CD4-positive, alpha-beta T cell treated with Interleukin-17A for 4 hours (primary cell): ENCODE results near the gene OR2AT4.
"Not testable (repeated sequence)": the region's sequence is repeated elsewhere in the genome, so short reads cannot be mapped to it uniquely, and the experiment has no call there.

ENCODE experiments used
- DNase-seq: peaks from one replicate; pipeline ENCODE4 v3.0.0-alpha.2; 2020; ENCODE audit warnings: mixed read lengths

The OR2AT4 gene

GRCh38 chr11:75096456-75097172, at the start of gene OR2AT4:
TSS of gene OR2AT4 (minus strand) at chr11:75096876.
- DNase-seq = no peak

GRCh38 chr11:75145972-75146519, 49.4 kb upstream of the OR2AT4 start:
- DNase-seq = no peak

GRCh38 chr11:75145196-75145971, 48.7 kb upstream of the OR2AT4 start:
- DNase-seq = no peak

- no peak for DNase-seq
Measured at GRCh38 chr11:75144716-75145014, 48.0 kb upstream of the OR2AT4 start.

- no peak for DNase-seq
Measured at GRCh38 chr11:75143420-75143731, 46.7 kb upstream of the OR2AT4 start.

GRCh38 chr11:75142714-75143419, 46.2 kb upstream of the OR2AT4 start:
- DNase-seq = peak; percentile 89

GRCh38 chr11:75141166-75141565, 44.5 kb upstream of the OR2AT4 start:
- DNase-seq = no peak

GRCh38 chr11:75140269-75141138, 43.8 kb upstream of the OR2AT4 start:
- peak; percentile 88 for DNase-seq

GRCh38 chr11:75135651-75136050, 39.0 kb upstream of the OR2AT4 start:
- DNase-seq = no peak

- no peak for DNase-seq
Measured at GRCh38 chr11:75135021-75135650, 38.5 kb upstream of the OR2AT4 start.

- no peak for DNase-seq
Measured at GRCh38 chr11:75133976-75134375, 37.3 kb upstream of the OR2AT4 start.

GRCh38 chr11:75132080-75132479, 35.4 kb upstream of the OR2AT4 start:
- no peak for DNase-seq

- no peak for DNase-seq
Measured at GRCh38 chr11:75126564-75126963, 29.9 kb upstream of the OR2AT4 start.

- no peak for DNase-seq
Measured at GRCh38 chr11:75118577-75118976, 21.9 kb upstream of the OR2AT4 start.

GRCh38 chr11:75114465-75114864, 17.8 kb upstream of the OR2AT4 start:
- DNase-seq = no peak

- DNase-seq = no peak
Measured at GRCh38 chr11:75113030-75113429, 16.4 kb upstream of the OR2AT4 start.

- DNase-seq = no peak
Measured at GRCh38 chr11:75112200-75112599, 15.5 kb upstream of the OR2AT4 start.

- DNase-seq = no peak
Measured at GRCh38 chr11:75107187-75107586, 10.5 kb upstream of the OR2AT4 start.

- not testable (repeated sequence) for DNase-seq
Measured at GRCh38 chr11:75105967-75106681, 9.4 kb upstream of the OR2AT4 start.

GRCh38 chr11:75105462-75105925, 8.8 kb upstream of the OR2AT4 start:
- DNase-seq = no peak

- no peak for DNase-seq
Measured at GRCh38 chr11:75103380-75104026, 6.8 kb upstream of the OR2AT4 start.
